ENCODE data around the gene ATP2B2.
A peak's percentile ranks its signal among the peaks of the same experiment; 100 is the strongest.

ATP2B2 gene

DNA sequence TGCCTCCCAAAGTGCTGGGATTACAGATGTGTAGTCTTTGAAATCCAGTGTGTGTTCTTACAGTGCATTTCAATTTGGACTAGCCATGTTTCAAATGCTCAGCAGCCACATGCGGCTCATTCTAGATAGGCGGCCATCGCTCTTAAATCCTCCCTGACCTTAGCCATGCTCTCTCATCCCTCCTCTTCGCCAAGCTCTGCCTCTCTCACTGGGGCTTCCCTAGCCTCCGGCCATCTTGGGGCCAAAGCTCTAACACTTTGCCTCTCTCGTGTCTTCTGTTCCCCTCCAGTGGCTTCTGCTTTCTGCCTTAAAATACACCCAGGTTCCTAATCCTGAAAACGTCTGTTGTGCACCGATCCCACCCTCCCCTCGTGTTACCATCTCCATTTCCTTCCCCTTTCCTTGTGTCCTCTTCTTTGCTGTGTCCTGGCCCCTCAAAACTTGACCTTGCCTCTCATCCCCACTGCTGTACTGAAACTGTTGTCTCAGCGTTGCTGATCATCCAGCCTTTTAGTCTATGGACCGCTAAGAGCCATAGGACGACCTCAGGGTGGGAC lies 211.3 kb downstream of the ATP2B2 start:
- no peak for DNase-seq (ENCODE audit: low spot score)

DNA sequence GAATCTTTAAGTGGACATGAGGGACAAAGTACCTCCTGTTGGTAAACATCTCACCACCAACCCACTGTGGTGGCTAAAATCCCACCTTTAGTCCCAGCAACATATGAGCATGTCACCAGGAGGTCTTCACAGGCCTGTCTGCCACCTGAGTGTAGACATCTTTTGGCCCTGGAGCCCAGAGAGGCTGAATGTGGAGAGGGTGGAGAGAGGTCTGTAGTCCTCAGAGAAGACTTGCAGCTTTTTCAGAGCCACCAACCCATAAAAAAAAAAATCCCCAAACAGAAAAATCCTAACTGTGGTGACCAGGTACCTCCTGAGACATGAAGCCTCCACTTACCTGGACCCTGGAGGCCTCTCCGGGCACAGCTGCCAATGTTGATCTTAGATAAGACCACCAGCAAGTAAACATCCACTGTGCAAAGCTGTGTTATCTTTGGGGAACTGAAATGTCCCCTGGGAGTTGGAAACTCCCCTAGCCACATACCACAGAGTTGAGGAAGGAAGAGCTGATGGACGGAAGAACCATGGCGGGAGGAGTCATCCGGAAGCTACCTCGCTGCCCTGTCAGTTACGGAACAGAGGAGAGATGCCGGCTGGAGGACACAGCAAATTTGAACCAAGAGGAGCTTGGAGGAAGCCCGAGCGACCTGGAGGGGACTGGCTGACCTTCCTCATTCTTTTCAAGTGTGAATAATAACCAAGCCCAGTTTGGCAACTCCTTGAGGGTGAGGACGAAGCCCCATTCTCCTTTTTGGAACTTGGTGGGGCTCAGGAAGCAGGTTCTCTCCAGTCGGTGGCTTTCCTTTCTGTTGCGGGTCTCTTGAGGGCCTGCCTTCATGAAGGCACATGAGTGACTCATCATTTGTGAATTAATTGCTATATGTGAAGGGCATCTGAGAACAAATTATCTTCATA lies 212.6 kb downstream of the ATP2B2 start, which contains the start of gene GHRL:
Gene GHRL, minus strand, starts transcription at position 443 of the 915 bp plus-strand sequence. CDS start 2,767 bp downstream, outside the sequence.
- DNase-seq (ENCODE audit: low spot score): peak; percentile 88

DNA sequence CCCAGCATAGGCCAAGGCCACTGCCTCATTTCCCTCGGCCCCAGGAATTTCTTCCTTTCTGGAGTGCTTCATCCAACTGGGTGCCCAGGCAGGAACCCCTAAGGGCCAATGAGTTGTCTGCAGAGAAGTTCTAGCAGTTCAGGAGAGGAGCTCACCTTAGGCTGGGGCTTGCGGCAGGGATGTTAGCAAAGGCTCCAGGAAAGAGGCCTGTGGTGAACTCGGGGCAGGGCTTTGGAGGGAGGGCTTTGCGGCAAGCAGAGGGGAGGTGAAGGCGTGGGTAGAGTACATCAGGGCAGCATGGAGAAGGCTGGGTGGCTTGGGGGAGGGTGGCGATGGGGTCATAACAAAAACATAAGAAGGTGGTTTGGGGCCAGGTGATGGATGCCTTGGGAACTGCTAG lies 213.7 kb downstream of the ATP2B2 start:
- no peak for DNase-seq (ENCODE audit: low spot score)

DNA sequence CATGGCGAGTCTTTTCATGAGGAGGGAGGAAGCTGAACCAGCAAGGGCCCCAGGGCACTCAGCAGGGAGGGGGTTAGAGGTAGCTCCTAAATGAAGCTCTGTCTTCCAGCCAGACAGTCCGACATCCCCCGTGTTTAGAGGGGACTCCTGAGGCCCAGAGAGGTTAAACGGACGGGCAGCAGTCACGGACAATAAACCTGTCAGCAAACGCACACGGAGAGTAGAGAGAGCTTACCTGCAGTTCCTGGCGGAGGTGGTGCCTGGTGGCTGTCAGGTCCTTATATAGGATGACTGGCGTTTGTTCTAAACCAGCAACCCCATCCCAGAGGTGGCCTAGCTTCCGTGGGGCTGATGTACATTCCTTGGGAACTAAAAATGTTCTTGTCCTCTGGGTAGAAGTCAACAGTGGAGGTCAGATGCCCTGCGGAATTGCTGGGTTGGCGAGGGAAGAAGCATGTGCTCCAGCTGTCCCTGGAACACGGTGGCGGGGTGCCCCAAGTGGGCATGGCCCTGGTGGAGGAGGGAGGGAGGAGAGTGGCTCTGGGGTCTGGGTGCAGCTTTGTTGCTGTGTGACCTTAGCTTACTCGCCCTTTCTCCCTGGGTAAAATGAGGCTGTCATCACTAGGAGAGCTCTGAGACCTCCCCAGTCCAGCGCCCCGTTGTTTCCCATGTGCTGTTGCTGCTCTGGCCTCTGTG lies 214.8 kb downstream of the ATP2B2 start:
- no peak for DNase-seq (ENCODE audit: low spot score)

DNA sequence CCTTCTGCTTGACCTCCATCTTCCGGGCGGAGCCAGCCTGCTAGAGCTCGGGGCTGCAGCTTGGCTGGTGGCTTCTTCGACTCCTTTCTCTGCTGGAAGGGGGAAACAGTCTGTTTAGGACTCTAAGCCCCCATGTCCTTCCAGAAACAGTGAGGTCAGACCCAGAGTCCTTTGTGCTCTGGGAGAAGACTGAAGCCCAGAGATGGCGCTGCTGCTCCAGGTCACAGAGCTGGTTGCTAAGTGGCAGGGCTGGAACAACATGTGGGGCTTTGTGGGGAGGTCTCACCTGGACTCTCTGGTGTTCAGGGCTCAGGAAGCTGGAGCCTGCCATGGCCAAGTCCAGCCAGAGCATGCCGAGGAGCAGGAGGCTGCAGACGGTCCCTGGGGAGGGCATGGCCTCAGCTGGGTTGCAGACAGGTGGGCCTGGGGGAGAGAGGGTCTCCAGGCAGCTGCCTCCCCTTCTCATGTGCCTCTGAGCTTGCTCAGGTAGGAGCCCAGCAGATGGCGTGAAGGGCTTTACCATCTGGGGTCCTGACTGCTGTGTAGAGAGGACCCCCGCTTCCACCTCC lies 215.5 kb downstream of the ATP2B2 start:
- DNase-seq (ENCODE audit: low spot score): peak; percentile 52

DNA sequence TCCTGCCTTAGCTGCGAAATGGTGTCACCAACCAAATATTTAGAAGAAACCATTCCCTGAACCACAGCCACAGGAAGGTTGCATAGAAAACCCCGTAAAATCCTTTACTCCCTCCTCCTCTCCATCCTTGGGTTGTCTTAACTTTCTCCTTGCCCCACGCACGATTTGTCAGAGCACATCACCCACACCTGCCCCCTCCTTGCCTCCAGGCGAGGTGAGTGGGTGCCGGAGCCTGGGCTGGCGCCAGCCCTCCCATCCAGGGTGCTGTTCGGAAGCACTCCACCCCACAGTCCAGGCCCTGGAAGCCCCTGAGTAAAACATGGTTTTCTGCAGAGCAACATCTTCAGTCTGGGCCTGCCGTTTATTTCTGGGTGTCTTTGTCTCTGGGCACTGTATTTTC lies 216.3 kb downstream of the ATP2B2 start:
- no peak for DNase-seq (ENCODE audit: low spot score)

DNA sequence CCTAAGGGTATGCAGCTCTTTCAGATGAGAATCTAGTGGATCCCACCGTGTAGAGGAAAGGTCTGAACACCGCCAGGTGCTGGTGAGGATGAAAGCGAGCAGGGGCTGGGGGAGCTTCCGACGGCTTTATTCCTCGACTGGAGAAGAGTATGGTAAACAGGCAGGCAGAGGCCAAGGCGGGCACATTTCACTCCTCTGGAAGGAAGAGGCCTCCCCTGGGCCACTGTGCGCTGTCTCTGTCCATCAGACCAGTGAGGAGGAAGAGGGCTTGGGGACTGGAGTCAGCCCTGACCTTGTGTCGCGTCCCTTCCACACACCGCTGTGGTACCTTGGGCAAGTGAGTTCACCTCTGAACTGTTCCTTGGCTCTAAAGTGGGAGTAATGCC lies 216.8 kb downstream of the ATP2B2 start:
- DNase-seq (ENCODE audit: low spot score): no peak

DNA sequence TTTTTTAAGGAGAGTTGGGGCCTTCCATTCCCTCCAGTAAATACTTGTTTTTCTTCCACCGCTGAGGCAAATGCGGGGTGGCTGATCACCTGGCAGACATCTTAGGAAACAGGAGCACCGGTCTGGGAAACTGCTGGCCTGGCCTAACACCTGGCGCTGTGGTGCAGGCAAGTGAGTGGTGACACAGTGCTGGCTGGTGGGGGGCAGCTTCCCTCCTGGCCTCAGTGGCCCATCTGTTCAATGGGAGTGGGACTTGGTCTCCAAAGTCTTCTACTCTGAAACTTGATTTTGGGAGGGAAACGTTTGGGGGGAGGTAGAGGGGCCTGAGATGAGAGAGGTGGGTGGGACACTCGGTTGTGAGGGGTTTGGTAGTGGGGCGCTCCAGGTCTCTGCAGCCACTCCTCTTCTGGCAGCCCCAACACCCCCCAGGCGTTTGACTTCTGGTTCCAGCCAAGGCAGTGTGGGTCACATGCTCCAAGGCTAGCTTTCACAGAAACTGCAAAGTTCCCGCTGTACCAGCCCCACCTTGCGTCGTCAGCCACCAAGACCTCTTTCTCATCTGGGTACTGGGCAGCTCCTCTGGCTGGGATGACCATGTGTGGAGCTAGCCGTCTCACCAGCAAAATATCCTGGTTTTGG lies 217.3 kb downstream of the ATP2B2 start:
- no peak for DNase-seq (ENCODE audit: low spot score)

DNA sequence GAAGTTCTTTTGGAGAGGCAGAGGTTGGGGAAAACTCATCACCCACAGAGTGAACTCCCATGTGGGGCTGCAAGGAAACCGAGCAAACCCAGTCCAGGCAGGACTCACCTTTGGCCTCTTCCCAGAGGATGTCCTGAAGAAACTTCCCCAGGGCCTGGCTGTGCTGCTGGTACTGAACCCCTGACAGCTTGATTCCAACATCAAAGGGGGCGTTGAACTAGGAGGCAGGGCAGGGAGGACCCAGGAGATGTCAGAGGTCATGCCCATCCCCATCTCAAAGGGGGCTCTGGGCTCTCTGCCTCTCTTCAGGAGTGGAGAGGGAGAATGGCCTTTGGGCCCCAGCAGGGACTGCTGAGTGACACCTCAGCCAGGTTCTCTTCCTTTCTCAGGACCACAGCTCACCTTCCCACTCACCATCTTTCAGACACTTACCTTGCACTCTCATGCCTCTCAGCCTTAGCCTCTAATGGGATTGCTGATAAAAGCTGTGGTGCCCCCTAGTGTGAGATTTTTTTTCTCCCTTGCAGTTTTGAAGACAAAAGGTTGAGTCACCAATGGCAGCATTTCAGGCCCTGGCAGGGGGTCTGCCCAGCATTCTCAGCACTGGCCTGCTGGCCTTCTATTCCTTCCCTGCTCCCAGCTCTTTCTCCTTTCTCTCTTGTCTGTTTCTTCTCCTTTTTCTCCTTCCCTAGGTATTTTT lies 218.6 kb downstream of the ATP2B2 start:
- DNase-seq (ENCODE audit: low spot score): no peak

DNA sequence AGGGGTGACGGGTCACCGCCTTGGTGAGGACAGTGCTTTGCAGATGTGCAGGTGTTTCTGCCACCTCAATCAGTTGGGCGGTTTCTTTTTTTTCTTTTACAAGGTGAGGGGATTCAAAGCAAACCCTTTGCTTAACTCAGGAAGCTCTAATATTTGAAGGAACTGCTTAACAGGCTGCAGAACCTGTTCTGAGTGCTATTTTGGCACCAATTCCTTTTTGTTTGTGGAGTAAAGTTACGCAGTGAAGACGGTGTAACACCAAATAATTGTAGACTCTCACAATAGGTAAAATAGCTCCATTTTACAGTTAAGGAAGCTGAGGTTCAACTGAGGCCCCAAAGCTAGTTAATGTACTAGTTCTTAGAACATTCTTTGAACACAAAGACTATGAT lies 219.3 kb downstream of the ATP2B2 start:
- DNase-seq (ENCODE audit: low spot score): no peak

DNA sequence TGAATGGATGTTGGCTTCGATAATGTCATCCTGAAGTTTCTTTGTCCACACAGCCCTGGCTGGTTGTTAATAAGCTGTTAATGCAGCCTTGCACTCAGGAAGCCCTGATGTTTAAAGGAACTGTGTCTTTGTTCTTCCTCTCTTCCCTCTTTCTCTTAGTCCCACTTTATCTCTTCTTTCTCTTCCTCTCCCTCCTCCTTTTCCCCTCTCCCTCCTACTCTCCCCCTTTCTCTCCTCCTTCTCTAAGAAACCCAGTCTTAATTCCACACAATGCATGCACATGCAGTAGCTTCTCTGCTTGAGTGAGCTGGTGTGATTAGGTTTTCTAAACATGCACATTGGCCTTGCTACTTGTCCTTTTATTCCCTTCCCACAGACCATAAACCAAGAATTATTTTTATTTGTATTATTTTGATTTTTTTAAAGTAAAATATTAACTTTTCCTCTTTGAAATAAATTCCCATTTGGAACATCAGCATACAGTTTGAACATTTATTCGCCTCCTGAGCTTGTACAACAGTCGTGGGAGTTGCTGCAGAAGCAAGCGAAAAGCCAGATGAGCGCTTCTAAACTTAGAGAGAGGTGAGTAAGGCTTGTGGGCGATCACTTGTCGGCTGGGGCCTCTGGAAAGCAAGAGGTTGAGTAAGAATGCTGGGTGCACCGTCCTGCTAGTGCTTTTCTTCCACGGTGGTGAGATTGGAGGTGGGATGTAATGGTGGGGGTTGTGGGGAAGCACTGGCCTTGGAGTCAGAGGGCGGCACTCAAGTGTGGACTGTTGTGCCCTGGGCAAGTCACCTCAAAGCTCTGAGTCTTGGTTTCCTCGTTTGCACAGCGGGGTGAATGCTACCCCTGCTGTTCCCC lies 219.9 kb downstream of the ATP2B2 start:
- no peak for DNase-seq (ENCODE audit: low spot score)

DNA sequence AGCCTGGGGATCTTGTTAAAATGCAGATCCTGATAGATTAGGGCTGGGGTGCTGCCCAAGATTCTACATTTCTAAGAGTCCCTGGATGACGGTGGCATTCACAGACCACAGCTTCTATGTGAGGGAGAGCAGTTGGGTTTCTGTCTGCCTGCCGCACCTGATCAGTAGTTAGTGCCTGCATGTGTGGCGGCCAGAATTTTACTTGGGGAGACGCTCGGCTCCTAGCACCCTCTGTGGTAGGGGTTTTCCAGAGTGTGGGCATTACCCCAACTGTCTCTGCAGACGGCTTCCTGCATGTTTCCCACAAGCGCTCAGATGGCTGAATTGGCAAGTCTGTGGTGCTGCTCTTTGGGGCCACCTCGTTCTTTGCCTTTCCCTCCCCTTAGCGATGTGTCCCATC lies 220.9 kb downstream of the ATP2B2 start:
- DNase-seq (ENCODE audit: low spot score): no peak

DNA sequence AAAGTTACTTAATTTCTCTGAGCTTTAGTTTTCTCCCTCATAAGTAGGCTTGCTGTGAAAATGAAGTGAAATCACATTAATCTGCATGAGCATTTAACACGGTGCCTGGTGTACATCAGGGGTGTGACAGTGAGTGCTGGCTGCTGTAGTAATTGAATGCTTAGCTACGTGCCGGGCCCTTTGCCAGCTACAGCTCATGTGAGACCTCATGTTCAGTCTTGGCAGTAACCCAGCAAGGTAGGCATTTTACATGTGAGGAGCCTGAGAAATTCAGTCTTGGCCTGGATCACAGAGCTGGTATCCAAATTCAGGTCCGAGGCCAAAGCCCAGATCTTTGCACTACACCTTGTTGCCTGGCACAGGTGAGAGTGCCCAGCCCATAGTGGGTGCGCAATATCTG lies 221.7 kb downstream of the ATP2B2 start:
- DNase-seq (ENCODE audit: low spot score): no peak

DNA sequence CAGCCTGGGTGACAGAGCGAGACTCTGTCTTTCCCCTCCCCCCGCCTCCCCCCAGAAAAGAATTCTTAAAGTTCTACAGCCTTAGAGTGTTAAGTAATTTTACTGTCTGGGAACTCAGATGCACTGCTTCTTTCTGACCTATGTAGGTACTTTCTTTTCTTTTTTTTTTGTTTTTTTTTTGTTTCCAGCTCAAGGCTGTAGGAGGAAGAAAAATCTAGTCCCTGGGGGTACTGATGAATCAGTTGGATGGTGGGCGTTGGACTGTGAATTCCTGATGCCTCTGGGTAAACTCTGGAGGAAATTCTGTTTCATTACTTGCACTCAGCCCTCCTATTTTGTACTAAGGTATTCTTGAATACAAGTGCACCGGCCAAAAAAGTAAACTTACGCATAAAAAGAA lies 223.4 kb downstream of the ATP2B2 start:
- no peak for DNase-seq (ENCODE audit: low spot score)

DNA sequence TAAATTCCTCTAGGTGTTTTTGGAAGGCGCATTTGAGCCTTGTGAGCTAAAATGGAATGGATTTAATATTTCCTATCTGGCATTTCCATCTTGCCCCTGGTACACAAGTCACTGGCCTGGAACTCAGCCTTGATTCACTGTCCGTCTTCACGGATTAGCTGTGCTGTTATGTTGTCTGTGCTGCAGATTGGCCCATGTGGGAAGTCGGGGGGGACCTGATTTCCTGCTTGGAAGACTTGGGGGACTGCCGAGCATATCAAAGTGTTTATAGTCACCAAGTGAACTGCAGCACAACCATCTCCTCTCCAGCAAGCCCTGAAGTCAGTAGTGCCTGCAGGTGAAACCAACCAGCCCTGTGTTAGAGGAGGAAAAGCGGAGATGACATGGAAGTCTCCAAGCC lies 224.8 kb downstream of the ATP2B2 start:
- no peak for DNase-seq (ENCODE audit: low spot score)

DNA sequence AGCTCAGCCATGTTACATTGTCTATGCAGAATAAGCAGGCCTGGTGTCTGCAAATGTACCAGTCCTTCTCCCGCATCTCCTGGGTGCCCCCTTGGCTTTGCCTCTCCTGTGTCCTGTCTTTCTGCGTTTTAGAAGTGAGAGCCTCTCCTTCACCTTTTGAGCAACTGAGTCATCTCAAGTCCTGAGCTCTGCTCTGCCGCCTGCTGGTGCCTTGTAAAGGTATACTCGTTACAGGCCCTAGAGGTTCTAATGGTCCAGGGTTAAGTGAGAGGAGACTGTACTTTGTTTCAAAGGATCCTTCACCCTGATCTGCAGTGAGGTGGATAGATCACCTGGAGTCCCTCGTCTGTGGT lies 225.2 kb downstream of the ATP2B2 start:
- no peak for DNase-seq (ENCODE audit: low spot score)

DNA sequence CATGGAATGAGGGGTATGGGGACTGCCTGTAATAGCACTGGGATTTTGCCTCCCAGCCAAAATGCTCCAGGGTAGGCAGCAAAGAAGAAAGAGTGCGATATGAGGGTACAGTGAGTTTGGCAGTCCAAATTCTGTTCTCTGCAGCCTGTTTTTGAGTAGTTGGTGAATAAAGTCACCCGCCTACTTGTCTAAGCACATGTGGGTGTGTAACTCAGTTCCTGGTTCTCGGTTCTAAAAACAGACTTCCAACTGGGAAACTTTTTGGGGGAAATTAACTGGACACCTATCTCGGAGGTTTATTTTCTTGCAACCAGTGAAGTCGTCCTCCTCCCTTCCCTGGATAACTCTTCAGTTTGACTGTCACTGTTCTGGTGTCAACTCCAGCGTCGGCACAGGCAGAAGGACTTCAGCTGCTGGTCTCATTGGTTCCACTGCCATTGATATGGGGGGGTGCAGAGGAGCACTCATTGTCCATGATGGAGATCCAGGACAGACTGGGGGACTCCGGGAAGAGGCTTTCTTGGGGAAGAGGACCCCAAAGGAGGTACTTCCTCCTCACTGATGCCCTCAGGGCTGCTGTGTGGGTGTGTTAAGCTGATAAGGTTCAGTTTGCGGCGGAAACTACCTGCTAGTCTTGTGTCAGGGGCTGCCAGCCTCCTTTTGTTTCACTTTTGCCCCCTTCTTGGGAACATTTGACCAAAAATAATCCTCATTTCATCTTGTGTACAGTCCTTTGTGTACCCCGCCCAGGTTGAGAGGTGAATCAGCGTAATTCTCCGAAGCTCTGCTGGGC lies 225.8 kb downstream of the ATP2B2 start:
- DNase-seq (ENCODE audit: low spot score): no peak

DNA sequence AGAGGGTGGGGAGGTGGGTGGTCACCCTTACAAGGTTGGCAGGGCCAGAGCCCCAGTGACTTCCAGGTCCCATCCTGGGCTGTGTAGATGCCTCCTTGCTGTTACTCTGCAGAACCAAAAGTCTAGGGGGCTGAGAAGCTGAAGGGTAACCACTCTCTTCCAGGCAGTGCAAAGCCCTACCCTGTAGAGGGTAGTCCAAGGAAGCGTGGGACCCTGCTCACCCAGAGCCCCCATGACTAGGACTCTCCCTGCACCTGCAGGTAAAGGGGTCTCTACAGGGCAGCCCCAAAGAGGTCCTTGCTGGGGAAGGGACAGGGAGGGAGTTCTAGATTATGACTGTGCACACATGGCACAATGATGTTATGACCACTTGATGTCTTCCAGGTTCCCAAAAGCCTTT lies 226.9 kb downstream of the ATP2B2 start:
- DNase-seq (ENCODE audit: low spot score): no peak

DNA sequence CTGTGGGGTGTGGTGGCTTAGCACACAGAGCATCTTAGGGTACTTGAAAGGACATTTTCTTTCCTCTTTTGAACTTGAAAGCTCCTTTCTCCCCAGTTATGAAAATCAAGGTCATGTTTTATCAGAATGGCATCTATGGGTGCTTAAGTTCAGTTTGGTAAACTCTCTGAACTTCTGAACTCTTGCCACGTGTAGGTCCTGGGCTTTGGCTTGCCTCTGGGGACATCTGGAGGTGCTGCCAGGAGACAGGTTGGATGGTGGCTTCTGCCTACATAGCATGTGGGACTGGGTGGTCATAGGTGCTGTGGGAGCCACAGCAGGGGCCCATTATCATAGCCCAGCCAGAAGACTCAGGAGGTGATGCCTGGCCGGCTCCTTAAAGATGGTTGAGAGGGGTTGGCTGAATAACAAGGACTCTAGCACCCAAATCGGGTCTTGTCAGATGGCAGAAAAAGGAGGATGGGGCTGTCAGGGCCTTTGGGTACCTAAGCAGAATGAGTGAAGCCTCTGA lies 228.2 kb downstream of the ATP2B2 start:
- no peak for DNase-seq (ENCODE audit: low spot score)

DNA sequence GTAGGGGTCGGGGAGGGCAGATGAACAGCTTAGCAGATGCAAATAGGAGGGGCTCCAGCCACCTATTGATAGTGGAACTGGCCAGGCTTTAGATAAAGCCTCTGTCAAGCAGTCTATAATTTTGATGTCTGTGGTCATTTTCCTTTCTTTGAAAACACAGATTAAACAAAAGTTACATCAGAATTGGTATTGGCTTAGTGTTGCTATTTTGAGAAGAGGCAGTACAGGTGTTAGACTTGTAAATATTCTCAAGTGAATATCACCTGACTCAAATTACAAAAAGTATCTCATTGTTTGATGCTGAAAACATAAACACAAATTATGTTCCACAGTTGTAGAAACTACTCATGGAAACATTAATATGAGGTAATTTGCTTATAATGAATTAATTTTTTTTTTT lies 230.8 kb downstream of the ATP2B2 start:
- no peak for DNase-seq (ENCODE audit: low spot score)

Data from HuH-7 (cell line).